Left forelimb (tissue), 1 donor: ENCODE results near the gene CD164L2.
"Not testable (repeated sequence)": the region's sequence is repeated elsewhere in the genome, so short reads cannot be mapped to it uniquely, and the experiment has no call there.

Source experiments
- DNase-seq: peaks from one replicate; pipeline ENCODE4 v3.0.0-alpha.2; 2018; ENCODE audit warnings: low spot score

Gene CD164L2

DNA sequence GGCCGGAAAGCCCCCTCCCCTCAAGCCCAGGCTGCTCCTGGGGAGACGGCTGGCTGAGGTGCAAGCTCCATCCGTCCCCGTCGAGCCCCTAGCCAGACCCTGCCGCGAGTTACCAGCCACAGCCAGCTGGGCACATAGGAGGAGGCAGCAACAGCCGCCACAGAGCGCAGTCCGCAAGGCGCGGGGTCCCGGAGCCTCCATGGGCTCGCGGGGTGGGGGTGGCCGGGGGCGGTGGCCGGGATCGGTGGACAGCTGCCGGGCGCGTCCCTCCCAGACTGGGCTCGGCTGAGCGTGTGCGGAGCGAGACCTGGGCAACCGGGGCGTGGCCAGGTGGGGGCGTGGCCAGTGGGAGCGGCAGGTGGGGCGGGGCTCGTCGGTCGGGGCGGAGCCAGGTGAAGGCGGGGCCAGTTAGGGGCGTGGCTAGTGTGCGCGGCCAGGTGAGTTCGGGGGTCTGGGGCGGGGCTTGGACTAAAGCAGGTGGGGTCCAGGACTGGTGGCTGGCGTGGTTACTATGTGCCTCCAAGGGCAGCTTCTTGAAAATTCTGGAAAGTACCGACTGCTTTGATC, at the start of gene CD164L2:
Gene CD164L2, minus strand, starts transcription at position 295 of the 567 bp plus-strand sequence. Its CDS starts 94 bp downstream, at position 201.
- DNase-seq, result no peak

DNA sequence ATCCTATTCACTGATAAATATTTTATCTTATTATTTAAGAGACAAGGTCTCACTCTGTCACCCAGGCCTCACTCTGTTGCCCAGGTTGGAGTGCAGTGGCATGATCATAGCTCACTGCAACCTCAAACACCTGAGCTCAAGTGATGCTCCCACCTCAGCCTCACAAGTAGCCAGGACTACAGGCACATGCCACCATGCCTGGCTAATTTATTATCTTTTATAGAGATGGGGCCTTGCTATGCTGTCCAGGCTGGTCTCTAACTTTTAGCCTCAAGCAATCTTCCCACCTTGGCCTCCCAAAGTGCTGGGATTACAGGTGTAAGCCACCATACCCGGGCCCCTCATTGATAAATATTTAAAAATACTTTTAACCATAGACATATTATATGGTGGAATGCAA, 49.6 kb upstream of the CD164L2 start:
- DNase-seq, result not testable (repeated sequence)

DNA sequence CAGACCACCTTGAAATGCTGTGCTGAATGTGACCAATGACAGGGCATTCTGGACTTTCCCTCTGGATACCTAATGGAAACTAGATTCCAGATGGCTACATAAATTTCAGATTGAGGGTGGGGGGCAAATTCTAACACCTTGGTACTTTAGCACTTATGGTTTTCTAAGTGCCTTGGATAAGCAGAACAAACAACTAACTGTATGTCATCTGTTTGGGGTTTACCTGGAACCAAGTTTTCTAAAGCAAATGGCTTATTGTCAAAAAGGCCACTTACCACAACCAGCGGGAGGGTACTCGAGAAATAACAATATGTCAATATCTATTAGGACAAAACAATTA, 48.4 kb upstream of the CD164L2 start:
- no peak for DNase-seq

GRCh38 chr1:27430903-27431600, 47.9 kb upstream of the CD164L2 start:
- DNase-seq, result no peak

- DNase-seq, result no peak
Measured at GRCh38 chr1:27429029-27429425, 45.9 kb upstream of the CD164L2 start.

DNA sequence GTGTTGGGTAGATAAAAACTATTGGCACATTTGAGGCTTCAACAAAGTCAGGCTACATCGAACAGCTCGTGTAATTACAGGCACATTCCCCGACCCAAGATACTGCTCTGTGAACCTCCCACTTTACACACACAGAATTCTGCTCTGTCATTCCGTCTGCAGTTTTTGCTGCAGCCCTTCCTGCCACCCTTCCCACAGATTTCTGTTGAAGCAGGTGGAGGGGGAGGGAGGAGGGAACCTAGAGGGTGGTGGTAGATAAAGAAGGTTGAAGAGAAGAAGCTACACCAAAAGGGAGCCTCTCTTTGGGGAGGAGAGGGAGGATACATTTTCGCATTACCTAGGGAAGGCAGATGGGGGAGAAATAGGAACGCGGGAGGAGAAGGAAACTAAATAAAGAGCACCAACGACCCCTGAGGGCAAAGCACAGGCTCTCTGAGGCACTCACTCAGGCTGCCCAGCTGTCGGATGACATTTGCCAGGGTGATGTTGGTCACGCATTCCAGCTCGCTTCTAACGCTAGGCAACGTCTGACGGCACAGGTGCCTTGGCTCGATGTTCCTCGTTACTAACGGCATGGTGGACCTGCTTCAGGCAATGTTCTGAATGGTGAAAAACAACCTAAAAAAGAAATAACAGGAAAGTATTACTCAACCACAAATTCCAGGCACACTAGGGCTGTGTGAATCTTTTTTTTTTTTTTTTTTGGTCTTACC, 45.3 kb upstream of the CD164L2 start:
- DNase-seq, result no peak

DNA sequence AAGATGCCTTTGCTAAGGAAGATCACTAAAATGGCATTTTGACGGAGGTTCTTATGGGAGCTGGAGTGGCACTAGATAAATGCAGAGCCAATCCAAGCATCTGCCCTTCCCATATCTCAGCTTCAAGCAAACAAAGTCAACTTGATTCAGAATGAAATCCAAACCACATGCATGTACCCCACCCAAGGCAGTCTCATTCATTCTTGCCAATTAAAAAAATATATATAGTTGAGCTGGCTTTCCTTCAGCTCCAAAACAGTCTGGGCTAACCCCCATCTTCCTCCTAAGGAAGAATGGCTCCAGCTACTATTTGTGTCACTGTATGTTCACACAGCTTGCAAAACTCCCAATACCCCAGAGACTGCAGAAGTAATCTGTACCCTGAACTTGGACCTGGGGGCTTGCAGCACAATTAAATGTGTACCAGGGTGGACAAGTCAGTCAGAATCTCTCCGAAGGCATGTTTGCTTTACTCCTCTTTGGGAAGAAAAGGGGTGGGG, 44.7 kb upstream of the CD164L2 start:
- no peak for DNase-seq

DNA sequence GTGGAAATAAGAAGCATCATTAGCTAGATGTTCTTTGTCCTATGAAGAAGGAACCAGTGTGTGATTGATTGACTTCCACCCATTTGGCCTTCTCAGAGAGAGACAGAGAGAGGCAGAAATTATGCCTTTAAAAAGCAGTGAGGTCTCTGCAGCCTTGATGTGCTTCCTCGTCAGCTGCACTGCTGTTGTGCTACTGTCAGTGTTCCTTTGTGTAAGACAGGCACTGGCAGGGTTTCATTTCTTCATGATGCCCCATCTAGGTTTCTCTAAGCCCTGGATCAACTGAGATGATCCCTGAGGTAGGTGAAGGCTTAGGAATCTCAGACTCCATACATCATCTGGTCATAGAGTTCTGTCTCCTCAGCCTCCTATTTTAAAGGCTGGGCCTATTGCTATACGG, 44.2 kb upstream of the CD164L2 start:
- no peak for DNase-seq

DNA sequence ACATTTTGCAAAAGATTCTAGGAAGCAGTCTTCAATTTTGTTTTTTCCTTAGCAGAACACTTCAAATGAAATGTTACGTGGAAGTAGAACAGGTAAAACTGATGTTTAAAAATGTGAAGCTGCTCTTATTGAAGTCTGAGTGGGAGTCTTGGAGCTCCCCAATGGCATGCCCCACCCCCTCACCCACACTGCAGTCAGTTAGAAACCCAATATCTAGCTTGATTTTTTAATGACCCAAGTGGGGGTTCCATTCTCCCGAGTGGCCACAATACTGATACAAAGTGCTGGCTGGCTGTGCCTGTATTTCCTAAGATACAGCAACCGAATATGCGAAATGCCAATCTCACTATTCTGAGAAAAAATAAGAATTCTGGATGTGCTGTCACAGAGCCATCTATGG, 40.6 kb upstream of the CD164L2 start:
- DNase-seq, result no peak

GRCh38 chr1:27418326-27419185, 35.4 kb upstream of the CD164L2 start:
- peak; percentile 81 for DNase-seq

DNA sequence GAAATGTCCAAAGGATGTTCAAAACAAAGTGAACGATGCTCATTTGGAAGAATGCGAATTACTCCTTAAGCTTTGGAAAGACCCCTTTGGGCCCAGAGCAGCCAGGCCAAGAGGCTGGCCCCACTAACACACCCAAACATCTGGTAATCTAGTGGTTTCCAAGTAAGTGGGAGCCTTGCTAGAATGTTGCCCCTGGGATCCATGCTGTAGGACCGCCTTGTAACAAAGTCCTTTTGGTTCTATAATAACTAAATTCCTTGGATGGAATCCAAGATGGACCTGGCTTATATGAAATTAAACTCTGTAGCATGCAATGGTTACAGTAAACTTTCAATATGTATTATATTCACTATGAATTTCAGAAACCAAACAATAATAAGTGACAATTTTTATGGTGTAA, 34.6 kb upstream of the CD164L2 start:
- DNase-seq, result no peak

DNA sequence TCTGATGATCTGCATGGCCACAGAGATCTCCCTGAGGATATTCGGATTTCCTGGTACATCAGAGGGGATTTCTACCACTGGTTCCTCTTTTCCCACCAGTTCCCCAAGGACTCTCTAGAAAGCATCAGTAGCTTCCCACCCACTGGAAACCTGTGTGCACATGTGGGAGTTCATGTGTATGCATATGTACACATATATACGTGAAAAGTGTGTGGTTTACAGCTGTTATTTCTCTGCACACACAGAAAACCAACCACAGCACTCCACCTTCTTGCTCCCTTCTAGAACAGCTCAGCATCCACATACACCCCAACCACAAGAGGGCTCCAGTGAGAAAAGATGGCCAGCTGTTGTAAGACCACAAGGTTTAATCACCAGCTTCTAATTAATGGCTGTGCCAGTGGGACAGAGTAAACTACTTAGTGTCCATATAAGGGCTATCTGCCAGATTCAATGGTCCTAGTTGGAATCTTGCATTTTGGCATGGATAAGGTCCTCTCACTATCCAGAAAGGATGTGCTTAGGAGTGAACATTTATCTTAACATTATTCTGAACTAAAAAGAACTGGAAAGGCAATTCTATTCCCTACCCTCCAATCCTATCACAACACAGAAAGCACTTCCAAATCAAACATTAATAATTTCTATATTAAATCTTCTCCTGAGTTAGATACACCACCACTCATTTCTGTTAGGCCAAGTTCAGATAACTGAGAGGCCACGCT, 33.4 kb upstream of the CD164L2 start:
- DNase-seq, result no peak

- no peak for DNase-seq
Measured at GRCh38 chr1:27414091-27414490, 31.0 kb upstream of the CD164L2 start.

DNA sequence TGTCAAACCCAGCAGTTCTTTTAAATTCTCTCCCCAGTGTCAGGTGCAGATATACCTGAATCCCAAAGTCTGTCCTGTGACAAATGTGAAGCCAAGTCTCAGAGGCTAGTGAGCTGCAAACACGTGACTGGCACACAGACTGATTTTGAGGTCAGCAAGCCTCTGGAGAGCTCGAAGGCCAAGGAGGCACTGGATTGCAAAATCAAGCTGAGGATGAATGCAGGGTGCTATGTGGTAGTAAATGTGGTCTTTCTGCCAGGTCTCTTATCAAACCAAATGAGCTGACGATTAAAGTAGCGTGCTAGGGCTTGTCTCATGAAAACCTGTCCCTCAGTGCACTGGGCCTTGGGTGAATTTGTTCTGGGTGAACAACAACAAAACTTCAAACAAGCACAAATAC, 29.9 kb upstream of the CD164L2 start:
- no peak for DNase-seq

DNA sequence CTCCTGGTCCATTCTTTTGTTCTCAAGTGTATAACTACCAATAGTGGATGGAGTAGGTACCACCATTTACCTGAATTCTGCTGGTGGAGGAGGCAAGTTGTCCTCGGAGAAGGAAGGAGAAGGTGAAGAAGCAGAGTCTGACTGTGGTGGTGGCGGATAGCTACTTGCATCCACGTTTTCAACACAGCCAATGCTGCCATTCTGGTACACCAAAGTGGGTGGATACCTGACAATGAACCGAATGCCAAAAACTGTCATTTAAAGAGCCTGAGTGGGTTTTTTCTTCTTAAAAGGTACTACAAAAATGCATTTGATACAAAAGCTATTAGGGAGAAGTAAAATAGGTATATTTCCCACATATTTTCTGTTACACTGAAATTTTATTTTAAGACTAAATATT, 29.4 kb upstream of the CD164L2 start:
- DNase-seq, result no peak

GRCh38 chr1:27410709-27411108, 27.6 kb upstream of the CD164L2 start:
- no peak for DNase-seq

DNA sequence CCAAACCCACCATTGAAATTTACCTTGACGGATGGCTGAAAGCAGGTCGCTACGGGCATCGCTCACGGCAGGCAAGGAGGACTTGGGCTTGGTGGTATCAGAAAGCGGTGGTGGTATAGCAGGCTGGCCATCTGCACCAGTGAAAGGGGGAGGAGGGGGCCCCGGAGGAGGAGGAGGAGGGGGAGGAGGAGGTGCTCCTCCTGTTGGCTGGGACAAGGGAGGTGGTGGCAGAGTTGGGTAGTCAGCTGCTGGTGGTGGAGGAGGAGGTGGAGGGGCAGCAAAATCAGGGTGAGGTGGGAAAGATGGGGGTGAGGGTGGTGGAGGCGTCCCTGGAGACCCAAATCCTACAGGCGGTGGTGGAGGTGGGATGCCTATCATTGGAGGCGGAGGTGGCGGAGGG, 26.5 kb upstream of the CD164L2 start:
- no peak for DNase-seq

GRCh38 chr1:27408151-27408550, 25.0 kb upstream of the CD164L2 start:
- DNase-seq, result no peak

GRCh38 chr1:27406791-27407190, 23.7 kb upstream of the CD164L2 start:
- DNase-seq, result not testable (repeated sequence)

DNA sequence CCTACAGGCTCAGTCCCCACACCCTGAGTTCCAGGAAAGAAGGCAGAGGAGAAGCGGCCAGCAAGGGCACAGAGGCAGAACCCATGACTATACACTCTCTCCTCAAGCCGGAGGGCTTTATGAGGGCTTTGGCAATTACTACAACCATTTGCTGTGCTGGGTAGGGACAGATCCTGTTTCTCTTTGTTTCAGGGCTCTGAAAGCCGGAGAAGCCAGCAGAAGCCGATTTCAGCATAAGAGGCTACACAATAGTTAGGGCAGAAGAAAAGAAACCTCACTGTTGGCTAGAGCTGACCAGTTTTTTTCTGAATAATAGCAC, 23.2 kb upstream of the CD164L2 start:
- no peak for DNase-seq

- DNase-seq, result not testable (repeated sequence)
Measured at GRCh38 chr1:27405598-27406361, 22.6 kb upstream of the CD164L2 start.
